ENCODE results near the gene DAGLB. TPM values are rescaled to one million over a fixed set of nuclear protein-coding genes. Genes with fewer than 3 reads are reported as not detected.

DAGLB gene
- total and polyA plus RNA-seq, 10 of the 15 experiments (the other 5 are each of a cell fraction or from before 2014, with no cell fraction given), result 1.2 to 13.3 (median 10.1) TPM

DNA sequence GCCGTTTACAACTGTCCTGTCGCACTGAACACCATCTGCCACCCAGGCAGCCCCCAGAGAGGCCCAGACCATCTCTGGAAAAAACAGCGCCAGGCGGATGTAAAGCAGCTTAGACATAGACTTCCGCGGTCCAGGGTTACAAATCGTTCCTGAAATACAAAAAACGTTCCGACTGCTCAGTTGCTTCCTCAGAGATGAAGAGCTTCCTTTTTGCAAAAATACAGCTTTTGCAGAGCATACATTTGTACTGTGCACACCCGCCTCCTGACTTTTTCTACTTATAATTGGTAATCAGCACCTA is 11.4 kb downstream of the DAGLB start:
- peak; percentile 78 for ATAC-seq
- POLR2A ChIA-PET, result no interaction called here
- Histone ChIP-seq H3K36me3 (ENCODE audit: control insufficient read depth in 2 of 2, insufficient read depth in 2 of 2, low read length in 1 of 2) (peaks cover 2 to 3% of the 10 kb centered on the region in 2 experiments; a peak in 3 of 4 replicates), H3K27ac (ENCODE audit: control insufficient read depth, insufficient read depth) (peak overlapping the region; percentile 63; the same call in 1 of the 2 replicates), H3K79me2 (ENCODE audit: control insufficient read depth, insufficient read depth, low read length) (peaks cover 9% of the 10 kb centered on the region), H3K4me2 (ENCODE audit: control insufficient read depth, insufficient read depth) (peak overlapping the region; percentile 98), H2AFZ (ENCODE audit: control insufficient read depth, low read depth, low read length) (peak overlapping the region; percentile 81), H3K27me3 (replicated peaks in 1 of 2; ENCODE audit: control insufficient read depth in 2 of 2, insufficient read depth in 2 of 2, low read length in 1 of 2) (no peaks in the 10 kb centered on the region), H3K9ac (ENCODE audit: control insufficient read depth, insufficient read depth, low read length) (peak overlapping the region; percentile 56), H3K4me3 (peak overlapping the region; percentile 38), H4K20me1 (ENCODE audit: control insufficient read depth, insufficient read depth) (no peaks in the 10 kb centered on the region), H3K4me1 (ENCODE audit: control insufficient read depth, insufficient read depth, low read length) (peaks cover 15% of the 10 kb centered on the region), H3K9me3 (replicated peaks; ENCODE audit: control insufficient read depth, insufficient read depth, low read length) (no peaks in the 10 kb centered on the region)
- DNase-seq (ENCODE audit: low read depth, low spot score), result no peak
- CTCF ChIA-PET, result interaction anchor here (0.8 to 2.9 kb wide), 4 partner anchors 10 to 112 kb away, joined by 3 to 21 read pairs (median 4); partner anchors contain the start of gene DAGLB
- RAD21 ChIA-PET (ENCODE audit: unreplicated experiment), result interaction anchor here (0.7 to 1.1 kb wide), 3 partner anchors 11 to 86 kb away, joined by 3 to 8 read pairs (median 4); partner anchors contain the start of gene DAGLB
- no peak for FAIRE-seq
- in situ Hi-C loops (cut with MboI) (no loop called here), intact Hi-C loops (cut with micrococcal nuclease; ENCODE audit: unreplicated experiment) (no loop called here)
- 11% methylated on average over 10 of the region's 10 CpGs for WGBS (ENCODE audit: insufficient coverage, insufficient replicate concordance, low lambda C conversion rate, missing lambda C conversion rate)
- no TSS peak for BruUV-seq (replicated peaks)
- SMC1A ChIA-PET (ENCODE audit: uncharacterized antibody, unreplicated experiment), result interaction anchor here (1.3 to 2.0 kb wide), 5 partner anchors 9 to 329 kb away, joined by 3 to 9 read pairs (median 5); partner anchors contain the start of gene DAGLB
- TF ChIP-seq, protein P1, sequence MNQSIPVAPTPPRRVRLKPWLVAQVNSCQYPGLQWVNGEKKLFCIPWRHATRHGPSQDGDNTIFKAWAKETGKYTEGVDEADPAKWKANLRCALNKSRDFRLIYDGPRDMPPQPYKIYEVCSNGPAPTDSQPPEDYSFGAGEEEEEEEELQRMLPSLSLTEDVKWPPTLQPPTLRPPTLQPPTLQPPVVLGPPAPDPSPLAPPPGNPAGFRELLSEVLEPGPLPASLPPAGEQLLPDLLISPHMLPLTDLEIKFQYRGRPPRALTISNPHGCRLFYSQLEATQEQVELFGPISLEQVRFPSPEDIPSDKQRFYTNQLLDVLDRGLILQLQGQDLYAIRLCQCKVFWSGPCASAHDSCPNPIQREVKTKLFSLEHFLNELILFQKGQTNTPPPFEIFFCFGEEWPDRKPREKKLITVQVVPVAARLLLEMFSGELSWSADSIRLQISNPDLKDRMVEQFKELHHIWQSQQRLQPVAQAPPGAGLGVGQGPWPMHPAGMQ (IDR thresholded peaks at IDR 0.05; ENCODE audit: borderline replicate concordance), result no peak
- TF ChIP-seq MTA2 (IDR thresholded peaks at IDR 0.05; ENCODE audit: low read depth), result no peak
- TF ChIP-seq TAF1 (IDR thresholded peaks at IDR 0.05; ENCODE audit: borderline replicate concordance, low read depth, low read length), result peak; percentile 25; the same call in 1 of the 2 replicates
- no peak for TF ChIP-seq RBBP5 (conservative IDR thresholded peaks at IDR 0.05)
- 0 out of 2 replicates have a peak, but pooled peaks have one; percentile 16 for TF ChIP-seq TCF3 (IDR thresholded peaks at IDR 0.05; ENCODE audit: borderline replicate concordance, insufficient read depth, low read depth, low read length)
- TF ChIP-seq, protein P2, sequence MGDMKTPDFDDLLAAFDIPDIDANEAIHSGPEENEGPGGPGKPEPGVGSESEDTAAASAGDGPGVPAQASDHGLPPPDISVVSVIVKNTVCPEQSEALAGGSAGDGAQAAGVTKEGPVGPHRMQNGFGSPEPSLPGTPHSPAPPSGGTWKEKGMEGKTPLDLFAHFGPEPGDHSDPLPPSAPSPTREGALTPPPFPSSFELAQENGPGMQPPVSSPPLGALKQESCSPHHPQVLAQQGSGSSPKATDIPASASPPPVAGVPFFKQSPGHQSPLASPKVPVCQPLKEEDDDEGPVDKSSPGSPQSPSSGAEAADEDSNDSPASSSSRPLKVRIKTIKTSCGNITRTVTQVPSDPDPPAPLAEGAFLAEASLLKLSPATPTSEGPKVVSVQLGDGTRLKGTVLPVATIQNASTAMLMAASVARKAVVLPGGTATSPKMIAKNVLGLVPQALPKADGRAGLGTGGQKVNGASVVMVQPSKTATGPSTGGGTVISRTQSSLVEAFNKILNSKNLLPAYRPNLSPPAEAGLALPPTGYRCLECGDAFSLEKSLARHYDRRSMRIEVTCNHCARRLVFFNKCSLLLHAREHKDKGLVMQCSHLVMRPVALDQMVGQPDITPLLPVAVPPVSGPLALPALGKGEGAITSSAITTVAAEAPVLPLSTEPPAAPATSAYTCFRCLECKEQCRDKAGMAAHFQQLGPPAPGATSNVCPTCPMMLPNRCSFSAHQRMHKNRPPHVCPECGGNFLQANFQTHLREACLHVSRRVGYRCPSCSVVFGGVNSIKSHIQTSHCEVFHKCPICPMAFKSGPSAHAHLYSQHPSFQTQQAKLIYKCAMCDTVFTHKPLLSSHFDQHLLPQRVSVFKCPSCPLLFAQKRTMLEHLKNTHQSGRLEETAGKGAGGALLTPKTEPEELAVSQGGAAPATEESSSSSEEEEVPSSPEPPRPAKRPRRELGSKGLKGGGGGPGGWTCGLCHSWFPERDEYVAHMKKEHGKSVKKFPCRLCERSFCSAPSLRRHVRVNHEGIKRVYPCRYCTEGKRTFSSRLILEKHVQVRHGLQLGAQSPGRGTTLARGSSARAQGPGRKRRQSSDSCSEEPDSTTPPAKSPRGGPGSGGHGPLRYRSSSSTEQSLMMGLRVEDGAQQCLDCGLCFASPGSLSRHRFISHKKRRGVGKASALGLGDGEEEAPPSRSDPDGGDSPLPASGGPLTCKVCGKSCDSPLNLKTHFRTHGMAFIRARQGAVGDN (IDR thresholded peaks at IDR 0.05), result no peak
- 0 out of 2 replicates have a peak, but pooled peaks have one; percentile 17 for TF ChIP-seq TCF12 (IDR thresholded peaks at IDR 0.05; ENCODE audit: low read depth, low read length)
